ENCODE measurements around the gene DUSP9. TPM values are rescaled to one million over a fixed set of nuclear protein-coding genes. Genes with fewer than 3 reads are reported as not detected.

Gene DUSP9
- total RNA-seq, 1 experiment from 2014 or later: 0.92 TPM

DNA sequence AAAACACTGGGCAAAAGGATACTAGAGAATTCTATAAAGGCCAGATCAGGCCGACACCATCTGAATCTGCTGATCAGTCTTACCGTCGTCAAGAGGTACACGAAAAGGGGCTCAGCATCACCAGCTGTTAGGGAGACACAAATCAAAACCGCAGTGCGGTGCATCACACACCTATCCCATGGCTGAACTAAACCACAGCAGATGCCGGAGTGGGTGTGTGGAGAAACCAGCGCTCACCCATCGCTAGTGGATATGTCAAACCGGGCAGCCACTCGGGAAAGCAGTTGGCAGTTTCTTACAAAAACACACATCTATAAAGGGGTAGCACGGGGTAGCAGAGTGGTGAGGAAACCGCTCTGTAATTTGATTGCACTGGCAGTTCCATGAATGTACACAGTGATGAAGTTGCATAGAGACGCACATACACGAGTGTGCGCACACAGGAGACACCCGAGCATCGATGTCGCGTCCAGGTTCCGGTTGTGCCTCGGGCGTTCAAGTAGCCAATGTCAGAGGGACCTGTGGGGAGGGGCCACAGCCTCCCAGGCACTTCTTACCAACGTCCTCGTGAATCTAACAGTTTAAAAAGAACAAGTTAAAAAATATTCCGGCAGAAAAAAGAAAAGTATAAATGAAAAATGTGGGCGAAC lies 24.9 kb upstream of the DUSP9 start:
- Histone ChIP-seq H3K4me1 (ENCODE audit: insufficient read depth, low read length, poor library complexity, severe bottlenecking) (no peaks in the 10 kb centered on the region), H3K36me3 (ENCODE audit: insufficient read depth, low read length, poor library complexity, severe bottlenecking) (no peaks in the 10 kb centered on the region), H3K27ac (ENCODE audit: low read depth, low read length, poor library complexity, severe bottlenecking) (no peak overlapping the region), H3K27me3 (replicated peaks; ENCODE audit: insufficient read depth, low read depth, low read length, poor library complexity) (peaks cover 19% of the 10 kb centered on the region), H3K4me3 (ENCODE audit: low read depth, low read length, poor library complexity, severe bottlenecking) (no peak overlapping the region), H3K9me3 (ENCODE audit: low read depth, low read length, poor library complexity, severe bottlenecking) (no peaks in the 10 kb centered on the region)
- ChIA-PET CTCF (no interaction called here), POLR2A (ENCODE audit: low non-redundant PET) (no interaction called here)
- no TSS peak for BruUV-seq (replicated peaks)
- no peak for DNase-seq (ENCODE audit: low spot score)
- TF ChIP-seq CTCF (conservative IDR thresholded peaks at IDR 0.05; ENCODE audit: low read depth, low read length): no peak
- no peak for TF ChIP-seq EZH2 (IDR thresholded peaks at IDR 0.05; ENCODE audit: borderline replicate concordance, low read depth, low read length, poor library complexity, severe bottlenecking)
- intact Hi-C loops (cut with micrococcal nuclease; ENCODE audit: unreplicated experiment): no loop called here

- Histone ChIP-seq H3K36me3 (ENCODE audit: insufficient read depth, low read length, poor library complexity, severe bottlenecking) (no peaks in the 10 kb centered on the region), H3K27me3 (replicated peaks; ENCODE audit: insufficient read depth, low read depth, low read length, poor library complexity) (peaks cover 12% of the 10 kb centered on the region), H3K9me3 (ENCODE audit: low read depth, low read length, poor library complexity, severe bottlenecking) (no peaks in the 10 kb centered on the region), H3K4me3 (ENCODE audit: low read depth, low read length, poor library complexity, severe bottlenecking) (no peak overlapping the region), H3K4me1 (ENCODE audit: insufficient read depth, low read length, poor library complexity, severe bottlenecking) (no peaks in the 10 kb centered on the region), H3K27ac (ENCODE audit: low read depth, low read length, poor library complexity, severe bottlenecking) (no peak overlapping the region)
- ChIA-PET CTCF (no interaction called here), POLR2A (ENCODE audit: low non-redundant PET) (no interaction called here)
- DNase-seq (ENCODE audit: low spot score): no peak
- intact Hi-C loops (cut with micrococcal nuclease; ENCODE audit: unreplicated experiment): no loop called here
- BruUV-seq (replicated peaks): no TSS peak
- TF ChIP-seq EZH2 (IDR thresholded peaks at IDR 0.05; ENCODE audit: borderline replicate concordance, low read depth, low read length, poor library complexity, severe bottlenecking) (no peak), CTCF (conservative IDR thresholded peaks at IDR 0.05; ENCODE audit: low read depth, low read length) (no peak)
Observed at GRCh38 chrX:153622661-153623309, 24.2 kb upstream of the DUSP9 start.

DNA sequence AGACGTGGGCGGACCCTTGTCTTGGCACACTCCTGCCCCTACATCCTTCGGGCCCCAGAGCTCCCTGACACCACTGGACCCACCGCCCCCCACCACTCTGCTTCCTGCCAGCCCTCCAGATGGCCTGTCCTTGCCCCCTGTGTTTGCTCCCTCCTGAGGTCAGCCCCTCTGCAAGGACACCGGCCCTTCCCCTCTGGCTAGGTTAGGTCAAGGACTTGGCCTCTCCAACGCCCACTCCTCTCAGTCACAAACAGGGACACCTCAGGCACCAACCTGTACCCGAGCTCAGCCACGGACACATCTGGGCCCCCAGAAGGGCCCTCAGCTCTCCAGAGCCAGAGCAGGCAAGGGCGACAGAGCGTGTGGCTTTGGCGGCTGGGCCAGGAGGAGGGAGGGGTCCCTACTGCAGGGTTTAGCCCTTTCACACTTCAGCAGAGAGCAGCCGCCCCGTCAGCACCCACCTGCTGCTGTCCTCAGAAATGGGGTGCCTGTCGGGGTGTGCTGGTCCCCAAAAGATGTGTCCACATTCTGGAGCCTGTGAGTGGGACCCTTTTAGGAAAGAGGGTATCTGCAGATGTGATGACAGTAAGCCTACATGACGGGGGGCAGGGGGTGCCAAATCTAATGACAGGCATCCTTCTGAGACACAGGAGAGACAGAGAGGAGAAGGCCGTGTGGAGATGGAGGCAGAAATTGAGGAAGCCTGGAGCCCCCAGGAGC lies 23.5 kb upstream of the DUSP9 start:
- no peaks in the 10 kb centered on the region for H3K36me3 ChIP-seq (ENCODE audit: insufficient read depth, low read length, poor library complexity, severe bottlenecking)
- TF ChIP-seq CTCF (conservative IDR thresholded peaks at IDR 0.05; ENCODE audit: low read depth, low read length) (no peak), EZH2 (IDR thresholded peaks at IDR 0.05; ENCODE audit: borderline replicate concordance, low read depth, low read length, poor library complexity, severe bottlenecking) (no peak)
- no TSS peak for BruUV-seq (replicated peaks)
- no peak overlapping the region for H3K27ac ChIP-seq (ENCODE audit: low read depth, low read length, poor library complexity, severe bottlenecking)
- no peak overlapping the region for H3K4me3 ChIP-seq (ENCODE audit: low read depth, low read length, poor library complexity, severe bottlenecking)
- no peaks in the 10 kb centered on the region for H3K4me1 ChIP-seq (ENCODE audit: insufficient read depth, low read length, poor library complexity, severe bottlenecking)
- peaks cover 5% of the 10 kb centered on the region for H3K27me3 ChIP-seq (replicated peaks; ENCODE audit: insufficient read depth, low read depth, low read length, poor library complexity)
- POLR2A ChIA-PET (ENCODE audit: low non-redundant PET): no interaction called here
- DNase-seq (ENCODE audit: low spot score): no peak
- CTCF ChIA-PET: no interaction called here
- no peaks in the 10 kb centered on the region for H3K9me3 ChIP-seq (ENCODE audit: low read depth, low read length, poor library complexity, severe bottlenecking)
- intact Hi-C loops (cut with micrococcal nuclease; ENCODE audit: unreplicated experiment): no loop called here

Data from A673 (cell line).